Fibroblast of lung (primary cell): ENCODE data around the gene BCAS1.

Experiments
- CTCF ChIP-seq, 2 donors: IDR thresholded peaks in 1 of 2; conservative IDR thresholded peaks in 1 of 2; 1 replicate in 1 of 2; 2 replicates in 1 of 2; pipeline ENCODE4 v1.5.1; 2011 to 2012; ENCODE audit warnings: low read length in 2 of 2, control low read depth in 1 of 2, inconsistent platforms in 1 of 2, low read depth in 1 of 2, mild to moderate bottlenecking in 1 of 2
- EZH2 ChIP-seq: IDR thresholded peaks from 2 replicates; pipeline ENCODE4 v1.5.1; 2012; ENCODE audit warnings: low read length, control low read depth, mild to moderate bottlenecking; ENCODE audit errors: missing control alignments

DNA sequence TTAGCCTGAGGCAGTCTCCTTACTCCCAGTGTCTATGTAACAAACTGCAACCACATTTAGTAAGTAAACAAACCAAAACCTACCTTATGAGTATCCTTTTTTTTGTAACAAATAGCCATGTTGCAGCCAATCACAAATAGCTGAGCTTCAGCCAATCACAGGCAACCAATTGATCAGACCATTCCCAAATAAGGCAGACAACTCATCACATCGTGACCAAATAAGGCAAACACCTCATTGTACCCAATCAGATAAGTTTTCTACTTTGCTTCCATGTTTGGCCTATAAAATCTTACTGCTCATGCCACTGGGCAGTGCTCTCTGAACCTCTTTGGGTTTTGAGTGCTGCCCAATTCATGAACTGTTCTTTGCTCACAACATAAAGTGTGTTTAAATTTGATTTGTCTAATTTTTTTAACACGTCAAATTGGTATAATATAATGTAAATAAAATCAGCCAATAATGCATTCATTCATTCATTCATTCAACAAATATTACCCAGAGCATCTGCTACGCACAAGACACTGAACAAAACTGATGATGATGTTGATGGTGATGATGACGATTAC, 117.8 kb downstream of the BCAS1 start:
- TF ChIP-seq CTCF (conservative IDR thresholded peaks at IDR 0.05 in 1 of 2, IDR thresholded peaks at IDR 0.05 in 1 of 2; ENCODE audit: low read depth in 1 of 2, low read length in 2 of 2) (no peak), EZH2 (no peak)
